OCI-LY3 (cell line): ENCODE data around the gene TREH.

ENCODE experiments used
- H2AFZ ChIP-seq: fragments of 200-600, 300-600 bp; shearing (Covaris generic); 2 replicates; pipeline ENCODE4 v1.6.0; 2014; ENCODE audit warnings: antibody characterized with exemption, low read depth, low read length
- H3K27ac ChIP-seq: fragments of 200-600, 300-600 bp; sonication (generic); 2 replicates; pipeline ENCODE4 v1.5.1; 2014; ENCODE audit warnings: mild to moderate bottlenecking, low read length, moderate library complexity, mixed read lengths
- H3K27me3 ChIP-seq: fragments of 200-600, 300-600 bp; sonication (generic); 2 replicates; pipeline ENCODE4 v1.6.1; 2014; ENCODE audit warnings: low read depth, low read length, mixed read lengths
- H3K36me3 ChIP-seq: fragments of 200-600, 300-600 bp; sonication (generic); replicated peaks from 2 replicates; pipeline ENCODE3; 2014; ENCODE audit warnings: low read depth, low read length, mixed read lengths
- H3K4me1 ChIP-seq: fragments of 300-600, 200-600 bp; sonication (generic); 2 replicates; pipeline ENCODE4 v1.6.1; 2014; ENCODE audit warnings: low read length, mixed read lengths
- H3K4me2 ChIP-seq: fragments of 200-600, 300-600 bp; sonication (generic); 2 replicates; pipeline ENCODE4 v1.6.1; 2014; ENCODE audit warnings: low read length, mixed read lengths
- H3K4me3 ChIP-seq: fragments of 300-600, 200-600 bp; sonication (generic); 2 replicates; pipeline ENCODE4 v1.5.1; 2014; ENCODE audit warnings: antibody characterized with exemption, mild to moderate bottlenecking, low read length, moderate library complexity
- H3K79me2 ChIP-seq: fragments of 300-600, 200-600 bp; shearing (Covaris generic); 2 replicates; pipeline ENCODE4 v1.6.1; 2014; ENCODE audit warnings: mild to moderate bottlenecking, low read length, mixed read lengths
- H3K9ac ChIP-seq: fragments of 300-600, 200-600 bp; shearing (Covaris generic); 2 replicates; pipeline ENCODE4 v1.6.0; 2014; ENCODE audit warnings: mild to moderate bottlenecking, low read length, moderate library complexity
- H3K9me3 ChIP-seq: fragments of 200-600, 300-600 bp; shearing (Covaris generic); 2 replicates; pipeline ENCODE4 v1.6.1; 2014; ENCODE audit warnings: low read length, mixed read lengths; ENCODE audit not compliant: insufficient read depth
- H4K20me1 ChIP-seq: fragments of 200-600, 300-600 bp; sonication (generic); 2 replicates; pipeline ENCODE4 v1.6.1; 2016; ENCODE audit warnings: low read length, mixed read lengths; ENCODE audit not compliant: insufficient read depth
- CTCF ChIP-seq: fragments of 200-600, 300-600 bp; sonication (generic); IDR thresholded peaks from 2 replicates; pipeline ENCODE4 v1.5.1; 2014; ENCODE audit warnings: antibody characterized with exemption, low read length, low read depth
- EZH2phosphoT487 ChIP-seq: fragments of 200-600 bp; shearing (Covaris generic); IDR thresholded peaks from 2 replicates; pipeline ENCODE4 v1.6.1; 2018; ENCODE audit warnings: antibody characterized with exemption, mixed run types, low read depth

Gene TREH

GRCh38 chr11:118703563-118704106 lies 24.2 kb upstream of the TREH start:
- no peak overlapping the region for H3K4me2 ChIP-seq
- H3K4me3 ChIP-seq: no peak overlapping the region
- no peaks in the 10 kb centered on the region; the same call in 1 of the 2 replicates for H3K27me3 ChIP-seq
- H3K9me3 ChIP-seq: no peaks in the 10 kb centered on the region
- no peaks in the 10 kb centered on the region for H3K79me2 ChIP-seq
- peaks cover 15% of the 10 kb centered on the region for H3K4me1 ChIP-seq
- no peaks in the 10 kb centered on the region for H4K20me1 ChIP-seq
- no peak overlapping the region for H3K9ac ChIP-seq
- no peaks in the 10 kb centered on the region for H3K36me3 ChIP-seq
- no peak for TF ChIP-seq CTCF
- TF ChIP-seq EZH2phosphoT487: no peak
- no peak overlapping the region for H2AFZ ChIP-seq
- no peak overlapping the region for H3K27ac ChIP-seq

GRCh38 chr11:118699506-118700220 lies 20.2 kb upstream of the TREH start:
- TF ChIP-seq EZH2phosphoT487 (no peak), CTCF (no peak)
- H4K20me1 ChIP-seq: no peaks in the 10 kb centered on the region
- peaks cover 25% of the 10 kb centered on the region for H3K4me1 ChIP-seq
- no peaks in the 10 kb centered on the region for H3K9me3 ChIP-seq
- no peak overlapping the region for H2AFZ ChIP-seq
- H3K9ac ChIP-seq: no peak overlapping the region
- H3K79me2 ChIP-seq: no peaks in the 10 kb centered on the region
- no peaks in the 10 kb centered on the region for H3K27me3 ChIP-seq
- no peak overlapping the region for H3K4me2 ChIP-seq
- H3K27ac ChIP-seq: peak overlapping the region; percentile 29
- H3K36me3 ChIP-seq: no peaks in the 10 kb centered on the region
- H3K4me3 ChIP-seq: no peak overlapping the region

GRCh38 chr11:118697346-118697745 lies 17.9 kb upstream of the TREH start:
- no peaks in the 10 kb centered on the region for H3K36me3 ChIP-seq
- TF ChIP-seq CTCF (no peak), EZH2phosphoT487 (no peak)
- H3K27me3 ChIP-seq: no peaks in the 10 kb centered on the region
- no peak overlapping the region for H2AFZ ChIP-seq
- no peak overlapping the region for H3K27ac ChIP-seq
- no peak overlapping the region for H3K4me2 ChIP-seq
- peaks cover 31% of the 10 kb centered on the region for H3K4me1 ChIP-seq
- H3K4me3 ChIP-seq: no peak overlapping the region
- H3K9ac ChIP-seq: no peak overlapping the region
- H3K9me3 ChIP-seq: no peaks in the 10 kb centered on the region
- H3K79me2 ChIP-seq: no peaks in the 10 kb centered on the region
- no peaks in the 10 kb centered on the region for H4K20me1 ChIP-seq

GRCh38 chr11:118696673-118697226 lies 17.3 kb upstream of the TREH start:
- peaks cover 37% of the 10 kb centered on the region for H3K4me1 ChIP-seq

More at GRCh38 chr11:118696673-118697226, 17.3 kb upstream of the TREH start:
- H3K9me3 ChIP-seq: no peaks in the 10 kb centered on the region
- H3K4me2 ChIP-seq: peak overlapping the region; percentile 9; the same call in 1 of the 2 replicates
- H3K4me3 ChIP-seq: no peak overlapping the region
- H3K9ac ChIP-seq: no peak overlapping the region
- no peaks in the 10 kb centered on the region for H4K20me1 ChIP-seq
- H2AFZ ChIP-seq: peak overlapping the region; percentile 71; the same call in 1 of the 2 replicates
- H3K27me3 ChIP-seq: no peaks in the 10 kb centered on the region
- no peak for TF ChIP-seq EZH2phosphoT487
- TF ChIP-seq CTCF: no peak
- H3K36me3 ChIP-seq: no peaks in the 10 kb centered on the region
- H3K27ac ChIP-seq: no peak overlapping the region
- no peaks in the 10 kb centered on the region for H3K79me2 ChIP-seq
